Epidermal melanocyte (primary cell): ENCODE data around the gene BTBD1.
A peak's percentile ranks its signal among the peaks of the same experiment; 100 is the strongest.
"Not testable (repeated sequence)": the region's sequence is repeated elsewhere in the genome, so short reads cannot be mapped to it uniquely, and the experiment has no call there.

Experiments used
- DNase-seq: peaks from one replicate; pipeline ENCODE4 v3.0.0; 2011; ENCODE audit warnings: low spot score; ENCODE audit not compliant: insufficient read length

Gene BTBD1

GRCh38 chr15:83057696-83058376, 9.2 kb downstream of the BTBD1 start:
- DNase-seq, result no peak

- DNase-seq, result no peak
Observed at GRCh38 chr15:83057002-83057401, 10.1 kb downstream of the BTBD1 start.

- DNase-seq, result no peak
Observed at GRCh38 chr15:83053151-83053550, 13.9 kb downstream of the BTBD1 start.

- DNase-seq, result no peak
Observed at GRCh38 chr15:83046558-83047127, 20.4 kb downstream of the BTBD1 start.

- no peak for DNase-seq
Observed at GRCh38 chr15:83044156-83044555, 22.9 kb downstream of the BTBD1 start.

GRCh38 chr15:83039206-83039605, 27.8 kb downstream of the BTBD1 start:
- no peak for DNase-seq

GRCh38 chr15:83036253-83036652, 30.8 kb downstream of the BTBD1 start:
- DNase-seq, result no peak

GRCh38 chr15:83031234-83031633, 35.8 kb downstream of the BTBD1 start:
- DNase-seq, result not testable (repeated sequence)

- no peak for DNase-seq
Observed at GRCh38 chr15:83030021-83030420, 37.0 kb downstream of the BTBD1 start.

GRCh38 chr15:83018436-83018835, 48.6 kb downstream of the BTBD1 start:
- DNase-seq, result peak; percentile 64

GRCh38 chr15:83016906-83017305, 50.1 kb downstream of the BTBD1 start:
- no peak for DNase-seq

GRCh38 chr15:83015361-83015760, 51.7 kb downstream of the BTBD1 start:
- no peak for DNase-seq

- DNase-seq, result no peak
Observed at GRCh38 chr15:83014205-83014653, 52.8 kb downstream of the BTBD1 start.

- DNase-seq, result no peak
Observed at GRCh38 chr15:83012636-83013035, 54.4 kb downstream of the BTBD1 start.

- DNase-seq, result no peak
Observed at GRCh38 chr15:83012076-83012426, 55.0 kb downstream of the BTBD1 start.

GRCh38 chr15:83011271-83012075, 55.6 kb downstream of the BTBD1 start, which contains the start of gene C15orf40:
TSS of gene C15orf40 (minus strand) at chr15:83011639. CDS start at chr15:83011607, 32 bp downstream.
- DNase-seq, result peak; percentile 85

GRCh38 chr15:83010709-83011270, 56.3 kb downstream of the BTBD1 start:
- peak; percentile 85 for DNase-seq

GRCh38 chr15:83000672-83001031, 66.4 kb downstream of the BTBD1 start:
- not testable (repeated sequence) for DNase-seq

GRCh38 chr15:82999905-83000671, 67.0 kb downstream of the BTBD1 start:
- peak; percentile 74 for DNase-seq

GRCh38 chr15:82999426-82999825, 67.6 kb downstream of the BTBD1 start:
- no peak for DNase-seq

- DNase-seq, result peak; percentile 60
Observed at GRCh38 chr15:82995938-82996337, 71.1 kb downstream of the BTBD1 start.
